Stimulated activated naive CD8-positive, alpha-beta T cell treated with anti-CD3 and anti-CD28 coated beads, Interleukin-15, amount 100 ng/mL, for 72 hours (primary cell): Measurements from ENCODE around the gene CA6.
A peak's percentile ranks its signal among the peaks of the same experiment; 100 is the strongest.
"Not testable (repeated sequence)": the region's sequence is repeated elsewhere in the genome, so short reads cannot be mapped to it uniquely, and the experiment has no call there.

Experiments used
- ATAC-seq: fragments of 150-1000 bp; cut with Tn5 transposase; 2 replicates; pipeline ENCODE4 v1.10.0; 2021; ENCODE audit warnings: mild to moderate bottlenecking, moderate library complexity
- DNase-seq, 2 donors: peaks; one replicate each; pipeline ENCODE4 v3.0.0; 2021 to 2022
- H3K27ac Mint-ChIP-seq, 2 donors: one replicate each; pipeline ENCODE4 v1.8.0; 2022; ENCODE audit warnings: mild to moderate bottlenecking in 2 of 2, mixed read lengths in 2 of 2, moderate library complexity in 2 of 2
- H3K27me3 Mint-ChIP-seq: one replicate; pipeline ENCODE4 v1.8.0; 2022; ENCODE audit warnings: mixed read lengths
- H3K4me1 Mint-ChIP-seq: one replicate; pipeline ENCODE4 v1.8.0; 2022; ENCODE audit warnings: mild to moderate bottlenecking, mixed read lengths
- H3K4me3 Mint-ChIP-seq, 2 donors: one replicate each; pipeline ENCODE4 v1.8.0; 2022; ENCODE audit warnings: mild to moderate bottlenecking in 2 of 2, mixed read lengths in 2 of 2, moderate library complexity in 1 of 2
- H3K9me3 Mint-ChIP-seq, 2 donors: one replicate each; pipeline ENCODE4 v1.8.0; 2022; ENCODE audit warnings: mixed read lengths in 2 of 2

Gene CA6

GRCh38 chr1:8976338-8976737 is 30.7 kb downstream of the CA6 start:
- DNase-seq (no peak), ATAC-seq (no peak)
- Mint-ChIP-seq H3K4me3 (no peak overlapping the region), H3K27me3 (no peaks in the 10 kb centered on the region), H3K9me3 (peaks cover 0 to 7% of the 10 kb centered on the region in 2 donors), H3K27ac (no peak overlapping the region), H3K4me1 (peaks cover 45% of the 10 kb centered on the region)

GRCh38 chr1:8976896-8977450 is 31.3 kb downstream of the CA6 start:
- DNase-seq (no peak), ATAC-seq (no peak)
- H3K27me3 Mint-ChIP-seq, result no peaks in the 10 kb centered on the region
- no peak overlapping the region for H3K4me3 Mint-ChIP-seq
- peaks cover 40% of the 10 kb centered on the region for H3K4me1 Mint-ChIP-seq
- peak overlapping the region in 1 of 2 donors; percentile 5 for H3K27ac Mint-ChIP-seq
- peaks cover 0 to 11% of the 10 kb centered on the region in 2 donors for H3K9me3 Mint-ChIP-seq

DNA sequence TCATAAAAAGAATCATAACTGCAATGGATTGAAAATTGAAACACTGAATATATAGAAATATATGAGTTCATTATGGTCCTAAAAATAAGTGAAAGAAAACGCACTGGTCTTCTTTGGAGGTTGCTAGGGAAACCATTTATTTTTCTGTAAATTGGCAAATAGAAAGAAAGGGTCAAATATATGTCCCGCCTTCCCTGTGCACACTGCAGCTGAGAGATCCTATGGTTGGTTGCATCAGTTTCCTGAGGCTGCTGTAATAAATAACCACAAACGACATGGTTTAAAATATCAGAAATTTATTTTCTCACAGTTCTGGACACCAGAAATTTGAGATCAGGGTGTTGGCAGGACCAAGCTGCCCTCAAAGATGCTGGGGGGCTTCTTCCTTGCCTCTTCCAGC is 35.0 kb downstream of the CA6 start:
- no peak for ATAC-seq
- peaks cover 46% of the 10 kb centered on the region for H3K4me1 Mint-ChIP-seq
- H3K27me3 Mint-ChIP-seq, result no peaks in the 10 kb centered on the region
- H3K27ac Mint-ChIP-seq, result no peak overlapping the region
- peaks cover 0 to 16% of the 10 kb centered on the region in 2 donors for H3K9me3 Mint-ChIP-seq
- no peak for DNase-seq
- no peak overlapping the region for H3K4me3 Mint-ChIP-seq

GRCh38 chr1:8981169-8981568 is 35.5 kb downstream of the CA6 start:
- H3K9me3 Mint-ChIP-seq, result peaks cover 0 to 16% of the 10 kb centered on the region in 2 donors
- H3K4me1 Mint-ChIP-seq, result peaks cover 49% of the 10 kb centered on the region
- DNase-seq (no peak), ATAC-seq (no peak)
- H3K27me3 Mint-ChIP-seq, result no peaks in the 10 kb centered on the region
- H3K27ac Mint-ChIP-seq, result peak overlapping the region in 1 of 2 donors; percentile 45
- H3K4me3 Mint-ChIP-seq, result no peak overlapping the region

GRCh38 chr1:8984203-8984602 is 38.5 kb downstream of the CA6 start:
- no peak for ATAC-seq
- H3K9me3 Mint-ChIP-seq, result peaks cover 0 to 16% of the 10 kb centered on the region in 2 donors
- peak overlapping the region in 1 of 2 donors; percentile 45 for H3K4me3 Mint-ChIP-seq
- peak overlapping the region in 1 of 2 donors; percentile 64 for H3K27ac Mint-ChIP-seq
- H3K27me3 Mint-ChIP-seq, result no peaks in the 10 kb centered on the region
- DNase-seq, result no peak
- peaks cover 61% of the 10 kb centered on the region for H3K4me1 Mint-ChIP-seq

- no peak for ATAC-seq
- no peaks in the 10 kb centered on the region for H3K27me3 Mint-ChIP-seq
These were observed 39.3 kb downstream of the CA6 start for GRCh38 chr1:8984990-8985389.

DNA sequence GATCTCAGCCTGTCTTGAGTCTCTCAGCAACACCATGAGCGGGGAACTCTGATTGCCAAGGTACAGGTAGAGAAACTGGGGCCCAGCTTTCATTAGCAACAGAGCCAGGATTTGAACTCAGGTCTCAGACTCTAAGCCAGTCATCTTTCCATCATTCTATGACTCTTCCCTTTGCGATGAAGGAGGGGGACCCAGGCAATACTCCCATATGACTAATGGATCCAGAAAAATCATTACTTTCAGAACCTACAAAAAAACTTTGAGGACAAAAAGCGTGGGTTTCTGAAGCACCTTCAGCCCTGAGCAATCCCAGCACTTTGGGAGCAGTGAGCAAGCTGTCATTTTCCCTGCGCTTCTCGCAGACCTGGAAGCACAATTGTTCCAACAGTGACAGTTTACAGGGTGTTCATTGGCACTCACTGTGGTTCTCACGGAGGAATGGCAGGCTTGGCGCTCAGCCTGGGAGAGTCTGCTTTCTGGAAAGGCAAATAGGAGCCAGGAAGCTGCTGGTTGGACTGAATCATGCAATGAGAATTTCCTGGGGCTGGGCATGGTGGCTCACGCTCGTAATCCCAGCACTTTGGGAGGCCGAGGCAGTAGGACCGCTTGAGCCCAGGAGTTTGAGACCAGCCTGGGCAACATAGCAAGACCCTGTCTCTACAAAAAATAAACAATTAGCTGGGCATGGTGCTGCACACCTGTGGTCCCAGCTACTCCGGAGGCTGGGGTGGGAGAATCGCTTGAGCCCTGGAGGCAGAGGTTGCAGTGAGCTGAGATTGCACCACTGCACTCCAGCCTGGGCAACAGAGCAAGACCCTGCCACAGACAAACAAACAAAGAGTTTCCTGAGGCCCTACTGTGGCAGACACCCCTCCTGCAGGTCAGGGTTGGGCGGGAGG is 40.5 kb downstream of the CA6 start:
- DNase-seq (no peak), ATAC-seq (no peak)
- H3K27me3 Mint-ChIP-seq, result no peaks in the 10 kb centered on the region
- H3K9me3 Mint-ChIP-seq, result peaks cover 0 to 10% of the 10 kb centered on the region in 2 donors
- peak overlapping the region in 1 of 2 donors; percentile 93 for H3K27ac Mint-ChIP-seq
- H3K4me1 Mint-ChIP-seq, result peaks cover 70% of the 10 kb centered on the region
- peak overlapping the region; percentile 74 to 92 for H3K4me3 Mint-ChIP-seq

More at GRCh38 chr1:8984990-8985389, 39.3 kb downstream of the CA6 start:
- no peak for DNase-seq
- Mint-ChIP-seq H3K4me3 (no peak overlapping the region), H3K9me3 (peaks cover 0 to 16% of the 10 kb centered on the region in 2 donors), H3K27ac (no peak overlapping the region), H3K4me1 (peaks cover 67% of the 10 kb centered on the region)

DNA sequence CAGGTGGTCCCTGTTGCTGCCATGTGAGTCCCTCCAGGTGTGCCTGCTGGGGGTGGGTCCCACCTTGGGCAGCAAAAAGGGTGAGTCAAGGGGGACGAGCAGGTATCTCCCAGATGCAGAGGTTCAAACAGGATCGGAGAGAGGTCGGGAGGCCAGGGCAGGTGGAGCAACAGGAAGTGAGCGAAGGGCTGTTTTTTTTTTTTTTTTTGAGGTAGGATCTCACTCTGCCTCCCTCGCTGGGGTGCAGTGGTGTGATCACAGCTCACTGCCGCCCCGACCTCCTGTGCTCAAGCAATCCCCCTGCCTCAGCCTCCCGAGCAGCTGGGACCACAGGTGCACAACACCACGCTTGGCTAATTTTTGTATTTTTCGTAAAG is 41.1 kb downstream of the CA6 start:
- no peak for ATAC-seq

DNA sequence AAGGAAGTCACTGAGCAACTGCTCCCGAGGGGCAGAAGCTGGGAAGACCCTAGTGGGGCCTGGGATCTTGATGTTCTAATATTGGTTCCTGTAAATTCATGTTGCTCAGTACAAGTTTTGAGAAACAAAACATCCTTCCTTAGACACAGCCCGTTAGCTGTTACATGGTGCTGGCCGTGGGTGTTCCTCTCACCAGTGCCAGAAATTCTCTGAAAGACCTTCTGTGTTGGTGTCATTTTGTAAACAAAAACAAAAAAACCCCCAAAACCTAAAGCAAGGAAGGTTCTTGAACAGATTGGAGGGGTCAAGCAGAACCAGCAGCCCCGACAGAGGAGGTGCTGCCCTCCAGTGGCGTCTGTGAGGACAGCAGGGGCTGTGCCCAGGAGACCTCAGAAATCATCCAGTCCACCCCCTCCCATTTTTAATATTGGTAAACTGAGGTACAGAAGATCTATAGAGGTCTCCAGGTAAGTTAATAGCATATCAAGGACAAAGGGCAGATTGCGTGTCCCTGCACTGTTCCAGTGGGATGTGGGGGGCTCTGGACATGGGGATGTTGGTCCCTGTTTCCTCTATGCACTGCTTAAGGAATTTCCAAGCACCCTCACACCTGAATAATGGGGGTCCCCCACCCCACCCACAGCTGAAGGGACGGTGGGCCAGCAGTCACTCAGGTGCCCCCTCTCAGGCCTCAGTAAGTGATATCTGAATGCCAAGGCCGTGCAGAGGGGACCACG is 42.4 kb downstream of the CA6 start:
- DNase-seq (peak; percentile 72 to 77), ATAC-seq (peak; percentile 60)
- Mint-ChIP-seq H3K27ac (peak overlapping the region; percentile 86 to 88), H3K4me1 (peaks cover 66% of the 10 kb centered on the region), H3K4me3 (peak overlapping the region; percentile 62 to 68), H3K9me3 (peaks cover 9 to 15% of the 10 kb centered on the region in 2 donors), H3K27me3 (no peaks in the 10 kb centered on the region)

More for the DNA sequence above, 41.1 kb downstream of the CA6 start:
- Mint-ChIP-seq H3K4me1 (peaks cover 70% of the 10 kb centered on the region), H3K27ac (peak overlapping the region; percentile 64 to 93), H3K9me3 (peaks cover 0 to 5% of the 10 kb centered on the region in 2 donors), H3K27me3 (no peaks in the 10 kb centered on the region), H3K4me3 (peak overlapping the region; percentile 74 to 92)
- peak; percentile 27 to 28 for DNase-seq

DNA sequence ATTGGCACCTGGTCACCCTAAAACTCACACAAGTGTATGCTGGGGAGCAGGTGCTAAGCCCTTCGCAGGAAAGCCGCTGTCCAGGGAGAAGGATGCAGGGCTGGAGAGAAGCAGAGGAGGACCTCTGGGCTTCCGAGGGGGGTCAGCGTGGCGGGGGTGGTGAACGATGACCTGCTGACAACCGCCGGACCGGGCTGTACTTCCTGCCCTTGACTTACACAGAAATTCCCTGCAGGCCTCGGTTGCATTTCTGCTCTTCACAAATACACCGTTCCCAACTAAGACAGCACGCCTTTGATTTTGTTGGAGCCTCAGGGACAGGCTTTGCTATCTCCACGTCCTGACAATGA is 42.9 kb downstream of the CA6 start:
- DNase-seq (no peak), ATAC-seq (no peak)
- H3K27me3 Mint-ChIP-seq, result no peaks in the 10 kb centered on the region
- no peak overlapping the region for H3K4me3 Mint-ChIP-seq
- H3K9me3 Mint-ChIP-seq, result peaks cover 10 to 16% of the 10 kb centered on the region in 2 donors
- H3K4me1 Mint-ChIP-seq, result peaks cover 61% of the 10 kb centered on the region
- H3K27ac Mint-ChIP-seq, result peak overlapping the region in 1 of 2 donors; percentile 72

DNA sequence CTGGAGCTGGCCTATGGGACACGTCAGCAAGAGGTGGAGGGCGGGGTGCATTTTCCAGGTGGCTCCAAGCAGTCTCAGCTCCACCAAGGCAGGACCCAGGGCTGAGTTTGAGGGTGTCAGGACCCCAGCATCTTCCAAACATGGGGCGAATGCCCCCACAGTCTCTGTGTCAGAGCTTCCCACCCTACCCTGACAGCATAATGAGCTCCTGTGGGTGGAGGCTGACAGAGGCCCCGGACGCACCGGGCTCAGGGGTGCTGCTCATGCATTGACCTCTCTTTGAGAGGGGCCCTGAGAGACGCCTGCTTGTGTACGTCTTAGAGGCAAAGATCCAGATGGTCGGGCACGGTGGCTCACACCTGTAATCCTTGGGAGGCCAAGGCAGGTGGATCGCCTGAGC is 43.4 kb downstream of the CA6 start:
- Mint-ChIP-seq H3K27me3 (no peaks in the 10 kb centered on the region), H3K4me1 (peaks cover 56% of the 10 kb centered on the region), H3K27ac (no peak overlapping the region), H3K9me3 (peaks cover 10 to 16% of the 10 kb centered on the region in 2 donors), H3K4me3 (no peak overlapping the region)
- DNase-seq (no peak), ATAC-seq (no peak)

GRCh38 chr1:8989821-8990220 is 44.2 kb downstream of the CA6 start:
- no peak overlapping the region for H3K4me3 Mint-ChIP-seq
- peak; percentile 55 for ATAC-seq
- DNase-seq, result no peak
- H3K4me1 Mint-ChIP-seq, result peaks cover 50% of the 10 kb centered on the region
- peak overlapping the region in 1 of 2 donors; percentile 48 for H3K27ac Mint-ChIP-seq
- H3K9me3 Mint-ChIP-seq, result peaks cover 10 to 16% of the 10 kb centered on the region in 2 donors
- H3K27me3 Mint-ChIP-seq, result no peaks in the 10 kb centered on the region

DNA sequence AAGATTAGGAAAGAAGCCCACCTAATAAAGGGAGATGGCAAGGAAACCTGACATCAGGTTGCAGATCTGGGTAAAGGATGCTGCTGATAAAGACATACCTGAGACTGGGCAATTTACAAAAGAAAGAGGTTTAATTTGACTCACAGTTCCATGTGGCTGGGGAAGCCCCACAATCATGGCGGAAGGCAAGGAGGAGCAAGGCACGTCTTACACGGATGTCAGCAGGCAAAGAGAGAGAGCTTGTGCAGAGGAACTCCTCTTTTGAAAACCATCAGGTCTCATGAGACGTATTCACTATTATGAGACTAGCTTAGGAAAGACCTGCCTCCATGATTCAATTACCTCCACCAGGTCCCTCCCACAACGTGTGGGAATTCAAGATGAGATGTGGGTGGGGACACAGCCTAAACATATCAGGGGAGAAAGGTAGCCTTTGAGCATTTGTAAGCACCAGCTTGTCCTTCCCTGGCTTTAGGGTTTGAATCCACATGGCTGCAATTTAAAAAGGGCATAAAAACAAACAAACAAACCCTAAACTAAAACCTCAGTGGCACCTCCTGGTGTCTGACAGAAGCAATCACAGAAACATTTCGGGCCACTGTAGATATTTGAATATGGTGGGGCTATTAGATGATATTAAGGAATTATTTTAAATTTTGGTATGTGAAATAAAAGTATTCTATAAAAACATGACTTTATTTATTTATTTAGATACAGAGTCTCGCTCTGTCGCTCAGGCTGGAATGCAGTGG is 47.4 kb downstream of the CA6 start:
- DNase-seq, result no peak
- peaks cover 10 to 11% of the 10 kb centered on the region in 2 donors for H3K9me3 Mint-ChIP-seq
- peaks cover 20% of the 10 kb centered on the region for H3K4me1 Mint-ChIP-seq
- H3K27me3 Mint-ChIP-seq, result no peaks in the 10 kb centered on the region
- no peak overlapping the region for H3K4me3 Mint-ChIP-seq
- H3K27ac Mint-ChIP-seq, result no peak overlapping the region
- no peak for ATAC-seq

- not testable (repeated sequence) for H3K27ac Mint-ChIP-seq, H3K4me3 Mint-ChIP-seq, DNase-seq, H3K27me3 Mint-ChIP-seq, ATAC-seq
- Mint-ChIP-seq H3K9me3 (peaks cover 10 to 11% of the 10 kb centered on the region in 2 donors), H3K4me1 (peaks cover 17% of the 10 kb centered on the region)
These were observed 48.5 kb downstream of the CA6 start for GRCh38 chr1:8993962-8994675.
